Smooth muscle cell (in vitro differentiated cells): ENCODE results near the gene MYOD1. TPM values are rescaled to one million over a fixed set of nuclear protein-coding genes. Genes with fewer than 3 reads are reported as not detected.

Experiments used
- DNase-seq: peaks from one replicate; lab custom pipeline; 2025; ENCODE audit not compliant: unreplicated experiment; lab: John Stamatoyannopoulos, UW
- H2AFZ ChIP-seq: fragments of 200-600 bp; sonication (generic); 2 replicates; pipeline ENCODE4 v1.6.0; 2016; ENCODE audit warnings: antibody characterized with exemption, low read depth, mild to moderate bottlenecking
- H3F3A ChIP-seq: fragments of 200-600 bp; sonication (generic); 2 replicates; pipeline ENCODE4 v1.6.0; 2017; ENCODE audit warnings: antibody characterized with exemption, low read depth
- H3K27ac ChIP-seq: fragments of 200-600 bp; sonication (generic); 2 replicates; pipeline ENCODE4 v1.5.1; 2016; ENCODE audit warnings: low read depth, mild to moderate bottlenecking
- H3K27me3 ChIP-seq: fragments of 200-600 bp; sonication (generic); 2 replicates; pipeline ENCODE4 v1.6.1; 2016; ENCODE audit warnings: low read depth, mild to moderate bottlenecking
- H3K36me3 ChIP-seq: fragments of 200-600 bp; sonication (generic); 2 replicates; pipeline ENCODE4 v1.5.1; 2016; ENCODE audit warnings: low read depth
- H3K4me1 ChIP-seq: fragments of 200-600 bp; sonication (generic); 2 replicates; pipeline ENCODE4 v1.5.1; 2016; ENCODE audit warnings: low read depth
- H3K4me2 ChIP-seq: fragments of 200-600 bp; sonication (generic); 2 replicates; pipeline ENCODE4 v1.6.0; 2016; ENCODE audit warnings: mild to moderate bottlenecking
- H3K4me3 ChIP-seq: fragments of 200-600 bp; sonication (generic); 2 replicates; pipeline ENCODE4 v1.5.1; 2016; ENCODE audit warnings: mild to moderate bottlenecking
- H3K79me2 ChIP-seq: fragments of 200-600 bp; sonication (generic); 2 replicates; pipeline ENCODE4 v1.6.0; 2016; ENCODE audit warnings: low read depth, mild to moderate bottlenecking
- H3K9ac ChIP-seq: fragments of 200-600 bp; sonication (generic); 2 replicates; pipeline ENCODE4 v1.6.0; 2016; ENCODE audit warnings: low read depth
- H3K9me3 ChIP-seq: fragments of 200-600 bp; sonication (generic); replicated peaks from 2 replicates; pipeline ENCODE4 v1.5.1; 2016; ENCODE audit warnings: low read depth
- H4K20me1 ChIP-seq: fragments of 200-600 bp; sonication (generic); 2 replicates; pipeline ENCODE4 v1.6.0; 2016; ENCODE audit warnings: low read depth
- WGBS: methylation state at CpG from one replicate; pipeline ENCODE4 v1.1.7; 2016; ENCODE audit warnings: low lambda C conversion rate; 5-methylcytosine and 5-hydroxymethylcytosine counted together
- polyA plus RNA-seq: library from polyadenylated mRNA; unstranded; fragments of >200 nt; fragmentation: Nextera tagmentation; extraction: Ambion mirVana; gene quantifications from 2 replicates; pipeline ENCODE4 v1.2.1, GENCODE V29; 2016
- total RNA-seq: library from RNA; depleted of rRNA; stranded (reverse); fragments of >200 nt; gene quantifications from 2 replicates; pipeline ENCODE4 v1.2.3, GENCODE V29; 2014
- TF ChIP-seq, protein P1 (sequence below): fragments of 200-600 bp; sonication (generic); IDR thresholded peaks from 2 replicates; pipeline ENCODE4 v1.5.1; 2017; ENCODE audit warnings: borderline replicate concordance, mild to moderate bottlenecking, antibody characterized with exemption; ENCODE audit not compliant: insufficient read depth, poor library complexity, severe bottlenecking

MYOD1 gene
- total and polyA plus RNA-seq, 2 experiments from 2014 or later, result not detected

DNA sequence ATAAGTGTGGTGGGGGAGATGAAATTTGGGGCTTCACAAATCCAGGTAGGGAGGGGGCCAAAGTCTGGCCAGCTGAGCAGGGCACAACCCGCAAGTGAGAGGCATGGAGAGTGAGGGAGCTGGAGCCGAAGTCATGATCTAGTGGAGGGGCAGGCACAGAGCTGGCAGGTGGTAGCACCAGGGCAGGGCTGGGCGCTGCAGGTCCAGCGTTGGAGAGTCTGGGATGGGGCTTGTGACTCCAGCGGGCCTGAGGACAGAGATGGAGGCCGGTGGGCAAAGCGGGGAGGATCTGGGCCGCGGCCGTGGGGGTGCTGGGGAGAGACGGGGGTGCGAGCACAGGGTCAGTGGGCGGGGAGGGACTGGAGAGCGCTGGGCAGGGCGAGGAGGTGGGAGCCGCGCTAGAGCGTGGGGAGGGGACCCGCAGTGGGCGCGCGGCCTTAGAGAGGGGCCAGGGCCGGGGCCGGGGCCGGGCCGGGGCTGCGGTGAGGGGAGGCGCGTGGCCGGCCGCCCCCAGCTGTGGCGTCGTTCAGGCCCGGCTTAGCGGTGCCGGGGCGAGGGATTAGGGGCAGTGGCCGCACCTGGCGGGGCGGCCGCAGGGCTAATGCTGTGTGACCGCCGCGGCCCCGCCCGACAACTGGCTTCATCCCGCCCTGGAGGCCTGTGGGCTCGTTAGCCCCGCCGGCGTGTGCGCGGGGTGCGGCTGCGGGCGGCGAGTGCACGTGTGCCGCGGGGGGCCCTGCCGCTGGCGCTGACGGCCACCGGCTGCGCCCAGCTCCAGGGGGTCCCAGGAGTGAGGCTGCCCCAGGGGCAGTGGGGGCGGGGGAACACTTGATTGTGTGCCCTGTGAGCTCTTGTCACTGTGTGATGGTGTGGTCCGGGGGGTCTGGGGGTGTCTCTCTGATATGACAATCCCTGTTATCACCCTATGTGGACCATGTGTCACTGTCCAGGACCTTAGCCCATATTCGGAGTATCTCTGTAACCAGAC, 23.6 kb upstream of the MYOD1 start:
- Histone ChIP-seq H3K27me3 (peaks cover 70% of the 10 kb centered on the region), H3K9me3 (no peaks in the 10 kb centered on the region), H3F3A (no peaks in the 10 kb centered on the region), H3K36me3 (no peaks in the 10 kb centered on the region), H3K79me2 (no peaks in the 10 kb centered on the region), H3K9ac (no peak overlapping the region), H2AFZ (no peak overlapping the region), H3K4me1 (no peaks in the 10 kb centered on the region), H3K27ac (no peak overlapping the region), H4K20me1 (no peaks in the 10 kb centered on the region), H3K4me3 (no peak overlapping the region), H3K4me2 (no peak overlapping the region)
- 17% methylated on average over 23 of the region's 68 CpGs for WGBS
- no peak for DNase-seq
- TF ChIP-seq, protein P1, sequence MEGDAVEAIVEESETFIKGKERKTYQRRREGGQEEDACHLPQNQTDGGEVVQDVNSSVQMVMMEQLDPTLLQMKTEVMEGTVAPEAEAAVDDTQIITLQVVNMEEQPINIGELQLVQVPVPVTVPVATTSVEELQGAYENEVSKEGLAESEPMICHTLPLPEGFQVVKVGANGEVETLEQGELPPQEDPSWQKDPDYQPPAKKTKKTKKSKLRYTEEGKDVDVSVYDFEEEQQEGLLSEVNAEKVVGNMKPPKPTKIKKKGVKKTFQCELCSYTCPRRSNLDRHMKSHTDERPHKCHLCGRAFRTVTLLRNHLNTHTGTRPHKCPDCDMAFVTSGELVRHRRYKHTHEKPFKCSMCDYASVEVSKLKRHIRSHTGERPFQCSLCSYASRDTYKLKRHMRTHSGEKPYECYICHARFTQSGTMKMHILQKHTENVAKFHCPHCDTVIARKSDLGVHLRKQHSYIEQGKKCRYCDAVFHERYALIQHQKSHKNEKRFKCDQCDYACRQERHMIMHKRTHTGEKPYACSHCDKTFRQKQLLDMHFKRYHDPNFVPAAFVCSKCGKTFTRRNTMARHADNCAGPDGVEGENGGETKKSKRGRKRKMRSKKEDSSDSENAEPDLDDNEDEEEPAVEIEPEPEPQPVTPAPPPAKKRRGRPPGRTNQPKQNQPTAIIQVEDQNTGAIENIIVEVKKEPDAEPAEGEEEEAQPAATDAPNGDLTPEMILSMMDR, result no peak

GRCh38 chr11:17696741-17697140, 22.6 kb upstream of the MYOD1 start:
- Histone ChIP-seq H3K9ac (no peak overlapping the region), H3K4me2 (no peak overlapping the region), H3K27ac (no peak overlapping the region), H3K27me3 (peaks cover 61% of the 10 kb centered on the region), H3K79me2 (no peaks in the 10 kb centered on the region), H3K36me3 (no peaks in the 10 kb centered on the region), H3K4me1 (no peaks in the 10 kb centered on the region), H3K4me3 (no peak overlapping the region), H4K20me1 (no peaks in the 10 kb centered on the region), H3F3A (no peaks in the 10 kb centered on the region), H2AFZ (no peak overlapping the region), H3K9me3 (no peaks in the 10 kb centered on the region)
- no peak for DNase-seq
- 82% methylated on average over 5 of the region's 5 CpGs for WGBS
- TF ChIP-seq, protein P1, result no peak

DNA sequence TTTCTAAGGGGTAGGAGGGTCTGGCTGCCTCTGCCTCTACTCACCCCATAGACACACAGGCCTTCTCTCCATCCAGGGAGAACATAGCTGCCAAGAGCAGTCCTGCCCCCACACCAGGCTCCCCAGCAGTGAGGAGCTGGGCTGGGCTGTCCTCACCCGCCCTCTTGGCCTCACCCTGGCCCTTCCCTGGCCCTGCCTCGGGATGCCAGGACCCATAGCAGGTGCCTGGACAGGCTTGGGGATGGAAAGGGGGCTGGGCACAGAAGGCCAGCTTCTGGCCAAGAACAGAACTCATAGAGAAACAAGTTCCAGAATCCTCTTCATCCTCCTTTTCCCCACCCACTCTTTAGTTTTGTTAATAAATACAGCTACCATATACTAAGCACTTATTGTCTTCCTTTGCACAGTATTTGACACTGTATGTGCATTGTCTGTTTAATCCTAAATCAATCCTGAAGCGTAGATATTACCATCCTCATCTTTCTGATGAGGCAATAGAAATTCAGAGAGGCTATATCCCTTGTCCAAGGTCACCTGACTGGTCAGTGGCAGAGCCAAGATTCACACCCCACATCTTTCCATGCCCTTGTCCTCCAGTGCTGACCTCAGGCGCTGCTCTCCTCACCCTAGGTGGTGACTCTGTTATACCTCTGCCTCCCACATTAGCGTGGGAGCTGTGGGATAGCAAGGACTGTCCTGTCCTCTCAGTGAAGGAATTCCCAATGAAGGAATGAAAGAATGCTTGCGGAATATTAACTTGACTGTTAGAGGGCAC, 22.0 kb upstream of the MYOD1 start:
- no peak for DNase-seq
- TF ChIP-seq, protein P1, result no peak
- H3K4me3 ChIP-seq, result no peak overlapping the region
- 65% methylated on average over 6 of the region's 6 CpGs for WGBS
- no peaks in the 10 kb centered on the region for H3K4me1 ChIP-seq
- no peak overlapping the region for H3K4me2 ChIP-seq
- peaks cover 55% of the 10 kb centered on the region for H3K27me3 ChIP-seq
- H4K20me1 ChIP-seq, result no peaks in the 10 kb centered on the region
- no peak overlapping the region for H3K27ac ChIP-seq
- no peak overlapping the region for H3K9ac ChIP-seq
- H2AFZ ChIP-seq, result no peak overlapping the region
- H3K36me3 ChIP-seq, result no peaks in the 10 kb centered on the region
- H3K79me2 ChIP-seq, result no peaks in the 10 kb centered on the region
- H3K9me3 ChIP-seq, result no peaks in the 10 kb centered on the region
- H3F3A ChIP-seq, result no peaks in the 10 kb centered on the region
